B cell (primary cell): ENCODE measurements around the gene SLC39A11. TPM values are rescaled to one million over a fixed set of nuclear protein-coding genes. Genes with fewer than 3 reads are reported as not detected.

Source experiments
- ATAC-seq: fragments of 200-7000 bp; cut with Tn5 transposase; one replicate; pipeline ENCODE4 v1.10.0; 2021; ENCODE audit warnings: low read depth, mild to moderate bottlenecking, moderate number of reproducible peaks, moderate library complexity
- CTCF ChIA-PET: fragments of 350-600 bp; sonication (Branson Sonifier 250); formaldehyde crosslinking; loops from one replicate; lab custom pipeline; 2021; ENCODE audit warnings: antibody characterized with exemption, inconsistent platforms; lab: Charles Lee
- POLR2A ChIA-PET: fragments of 350-600 bp; sonication (Branson Sonifier 250); formaldehyde crosslinking; loops from one replicate; lab custom pipeline; 2021; ENCODE audit warnings: antibody characterized with exemption; lab: Charles Lee
- DNase-seq: peaks from one replicate; pipeline ENCODE4 v3.0.0; 2013
- H2AFZ ChIP-seq: 2 replicates; pipeline ENCODE4 v1.6.1; 2012; ENCODE audit warnings: mild to moderate bottlenecking, low read depth, low read length; ENCODE audit not compliant: insufficient read depth, poor library complexity, severe bottlenecking
- H3K27ac ChIP-seq, 2 donors: 1 replicate in 1 of 2; 2 replicates in 1 of 2; pipeline ENCODE4 v1.5.1; 2012 to 2013; ENCODE audit warnings: low read length in 2 of 2, mild to moderate bottlenecking in 2 of 2, moderate library complexity in 1 of 2
- H3K27me3 ChIP-seq, 4 experiments: fragments of 200-600 bp in 1 of 4; sonication (generic) in 1 of 4; replicated peaks in 1 of 4; 1 replicate in 2 of 4; 2 replicates in 2 of 4; pipeline versions ENCODE4 v1.6.1 to v1.7.0; 2013 to 2016; ENCODE audit warnings: low read length in 3 of 4, mild to moderate bottlenecking in 2 of 4, mixed read lengths in 1 of 4, moderate library complexity in 1 of 4; ENCODE audit not compliant: insufficient read depth in 4 of 4, control insufficient read depth in 3 of 4; ENCODE audit errors: control extremely low read depth in 1 of 4
- H3K36me3 ChIP-seq, 2 experiments: replicated peaks in 1 of 2; 1 replicate in 1 of 2; 2 replicates in 1 of 2; pipeline versions ENCODE4 v1.6.1 to v1.7.1; 2013; ENCODE audit warnings: low read length in 1 of 2; ENCODE audit not compliant: insufficient read depth in 2 of 2, control insufficient read depth in 1 of 2; ENCODE audit errors: control extremely low read depth in 1 of 2, extremely low read depth in 1 of 2
- H3K4me1 ChIP-seq, 2 donors: fragments of 200-600 bp in 1 of 2; sonication (generic) in 1 of 2; 1 replicate in 1 of 2; 2 replicates in 1 of 2; pipeline versions ENCODE4 v1.5.1 to v1.6.1; 2013 to 2017; ENCODE audit warnings: low read length in 2 of 2; ENCODE audit not compliant: control insufficient read depth in 2 of 2, insufficient read depth in 2 of 2
- H3K4me2 ChIP-seq: replicated peaks from 2 replicates; pipeline ENCODE3; 2012; ENCODE audit warnings: mild to moderate bottlenecking, low read depth, low read length; ENCODE audit not compliant: poor library complexity, severe bottlenecking
- H3K4me3 ChIP-seq, 5 experiments: fragments of 200-600 bp in 1 of 5; sonication (generic) in 1 of 5; 1 replicate in 3 of 5; 2 replicates in 2 of 5; pipeline versions ENCODE4 v1.5.1 to v1.7.0; 2011 to 2016; ENCODE audit warnings: low read length in 4 of 5, mild to moderate bottlenecking in 4 of 5, low read depth in 2 of 5, control low read depth in 1 of 5, moderate library complexity in 1 of 5; ENCODE audit not compliant: insufficient read depth in 1 of 5; ENCODE audit errors: control extremely low read depth in 1 of 5, extremely low read depth in 1 of 5
- H3K79me2 ChIP-seq: fragments of 200-600 bp; sonication (generic); one replicate; pipeline ENCODE4 v1.6.0; 2016; ENCODE audit warnings: low read length; ENCODE audit not compliant: control insufficient read depth, insufficient read depth
- H3K9ac ChIP-seq: fragments of 200-600 bp; sonication (generic); 2 replicates; pipeline ENCODE4 v1.6.1; 2017; ENCODE audit warnings: mild to moderate bottlenecking, low read length, moderate library complexity
- H3K9me3 ChIP-seq, 3 donors: one replicate each; pipeline versions ENCODE4 v1.6.1 to v1.7.1; 2013; ENCODE audit warnings: low read length in 2 of 3; ENCODE audit not compliant: control insufficient read depth in 2 of 3, insufficient read depth in 1 of 3; ENCODE audit errors: control extremely low read depth in 1 of 3
- H4K20me1 ChIP-seq: 2 replicates; pipeline ENCODE4 v1.6.0; 2012; ENCODE audit warnings: mild to moderate bottlenecking, low read length; ENCODE audit not compliant: insufficient read depth, control insufficient read depth, poor library complexity, severe bottlenecking
- H3K27ac Mint-ChIP-seq: one replicate; pipeline ENCODE4 v1.8.0; 2021; ENCODE audit warnings: mixed read lengths
- H3K27me3 Mint-ChIP-seq: one replicate; pipeline ENCODE4 v1.8.0; 2021; ENCODE audit warnings: mixed read lengths
- H3K4me1 Mint-ChIP-seq: one replicate; pipeline ENCODE4 v1.8.0; 2021; ENCODE audit warnings: mixed read lengths
- H3K4me3 Mint-ChIP-seq: one replicate; pipeline ENCODE4 v1.8.0; 2021; ENCODE audit warnings: mixed read lengths
- H3K9me3 Mint-ChIP-seq: one replicate; pipeline ENCODE4 v1.8.0; 2022; ENCODE audit warnings: mixed read lengths; ENCODE audit not compliant: insufficient read depth
- CTCF ChIP-seq: fragments of 200-600 bp; IDR thresholded peaks from one replicate; pipeline ENCODE4 v1.8.0; 2022; ENCODE audit warnings: antibody characterized with exemption, mild to moderate bottlenecking
- EZH2 ChIP-seq: IDR thresholded peaks from 2 replicates; pipeline ENCODE4 v1.6.1; 2012; ENCODE audit warnings: borderline replicate concordance, low read depth, mild to moderate bottlenecking, moderate library complexity, low read length; ENCODE audit not compliant: insufficient read depth, poor library complexity, severe bottlenecking
- WGBS: methylation state at CpG from one replicate; pipeline ENCODE4 v1.1.5; 2013; ENCODE audit warnings: missing lambda C conversion rate; ENCODE audit not compliant: insufficient coverage; 5-methylcytosine and 5-hydroxymethylcytosine counted together
- intact Hi-C: fragments of 100-400 bp; cut with micrococcal nuclease; formaldehyde crosslinking; loops from one replicate; pipeline ENCODE4 v1.10.0; 2022
- polyA plus RNA-seq: library from polyadenylated mRNA; depleted of rRNA; stranded (reverse); fragments of >200 nt; gene quantifications from 2 replicates; pipeline ENCODE4 v1.2.3, GENCODE V29; 2012
- total RNA-seq, 2 donors: library from RNA; stranded (reverse); fragments of 120-200 nt in 1 of 2; gene quantifications; 1 replicate in 1 of 2; 2 replicates in 1 of 2; pipeline versions ENCODE4 v1.2.3 to v1.2.4, GENCODE V29; 2013 to 2022

The SLC39A11 gene
- total and polyA plus RNA-seq, 2 donors (not counting 1 experiment from before 2014, with no cell fraction given): 6.9 to 39.6 TPM

GRCh38 chr17:72759301-72759700, 333.2 kb downstream of the SLC39A11 start:
- Mint-ChIP-seq H3K9me3 (peaks cover 3% of the 10 kb centered on the region), H3K27me3 (no peaks in the 10 kb centered on the region), H3K27ac (no peak overlapping the region), H3K4me1 (no peaks in the 10 kb centered on the region), H3K4me3 (no peak overlapping the region)
- Histone ChIP-seq H3K4me3 (no peak overlapping the region), H3K9me3 (peaks cover 0 to 12% (median 0%) of the 10 kb centered on the region in 3 donors), H3K4me1 (no peaks in the 10 kb centered on the region), H3K27me3 (no peaks in the 10 kb centered on the region), H3K36me3 (no peaks in the 10 kb centered on the region), H4K20me1 (no peaks in the 10 kb centered on the region), H3K9ac (no peak overlapping the region), H3K27ac (no peak overlapping the region), H3K4me2 (no peak overlapping the region), H2AFZ (no peak overlapping the region), H3K79me2 (no peaks in the 10 kb centered on the region)
- CTCF ChIA-PET: interaction anchor here (0.6 to 1.3 kb wide), 2 partner anchors 32 to 269 kb away, joined by 3 to 5 read pairs; no protein-coding TSS in a partner anchor
- no CpG with 5 or more reads among the region's 2 CpGs for WGBS
- TF ChIP-seq EZH2 (no peak), CTCF (no peak)
- ATAC-seq (no peak), DNase-seq (no peak)
- intact Hi-C loops: no loop called here
- POLR2A ChIA-PET: no interaction called here

- no peak overlapping the region for H3K4me3 ChIP-seq
- no peak overlapping the region for H3K27ac ChIP-seq
- POLR2A ChIA-PET: no interaction called here
- H3K4me3 Mint-ChIP-seq: no peak overlapping the region
- H3K9me3 Mint-ChIP-seq: peaks cover 3% of the 10 kb centered on the region
- H3K9me3 ChIP-seq: peaks cover 0 to 12% (median 0%) of the 10 kb centered on the region in 3 donors
- no peaks in the 10 kb centered on the region for H3K27me3 ChIP-seq
- H3K4me2 ChIP-seq: no peak overlapping the region
- no peaks in the 10 kb centered on the region for H3K4me1 Mint-ChIP-seq
- CTCF ChIA-PET: interaction anchor here (1.0 kb wide), 1 partner anchor 31 kb away, joined by 3 read pairs; no protein-coding TSS in a partner anchor
- H3K36me3 ChIP-seq: no peaks in the 10 kb centered on the region
- H3K4me1 ChIP-seq: no peaks in the 10 kb centered on the region
- DNase-seq (no peak), ATAC-seq (no peak)
- TF ChIP-seq CTCF: no peak
- no peak for TF ChIP-seq EZH2
- no peaks in the 10 kb centered on the region for H4K20me1 ChIP-seq
- no peak overlapping the region for H3K9ac ChIP-seq
- no peak overlapping the region for H2AFZ ChIP-seq
- intact Hi-C loops: no loop called here
- H3K79me2 ChIP-seq: no peaks in the 10 kb centered on the region
- no CpG with 5 or more reads among the region's 3 CpGs for WGBS
- H3K27me3 Mint-ChIP-seq: no peaks in the 10 kb centered on the region
- H3K27ac Mint-ChIP-seq: no peak overlapping the region
Observed at GRCh38 chr17:72756256-72756655, 336.2 kb downstream of the SLC39A11 start.
